ENCODE results near the gene PLAGL2. TPM values are rescaled to one million over a fixed set of nuclear protein-coding genes. Genes with fewer than 3 reads are reported as not detected.

The PLAGL2 gene
- total RNA-seq, 2 experiments from 2014 or later, result 9.8 to 40.3 TPM

DNA sequence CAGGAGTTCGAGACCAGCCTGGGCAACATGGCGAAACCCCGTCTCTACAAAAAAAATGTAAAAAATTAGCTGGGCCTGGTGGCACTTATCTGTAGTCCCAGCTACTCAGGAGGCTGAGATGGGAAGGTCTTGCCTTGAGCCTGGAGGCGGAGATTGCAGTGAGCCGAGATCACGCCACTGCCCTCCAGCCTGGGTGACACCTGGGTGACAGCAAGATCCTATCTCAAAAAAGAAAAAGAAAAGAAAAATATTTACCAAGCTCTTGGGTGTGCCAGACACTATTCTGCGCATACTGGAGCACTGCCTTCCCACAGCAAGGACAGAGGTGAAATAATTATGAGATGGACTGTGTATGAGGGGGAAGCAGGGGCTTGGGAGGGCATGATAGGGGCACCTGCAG lies 19.8 kb upstream of the PLAGL2 start:
- H4K20me1 ChIP-seq (ENCODE audit: insufficient read depth, low read length), result no peaks in the 10 kb centered on the region
- H3K9me2 ChIP-seq (ENCODE audit: insufficient read depth, low read length), result no peaks in the 10 kb centered on the region
- H3K36me3 ChIP-seq (ENCODE audit: insufficient read depth, low read length), result peaks cover 93% of the 10 kb centered on the region
- H3K79me2 ChIP-seq (ENCODE audit: insufficient read depth, low read depth, low read length), result no peaks in the 10 kb centered on the region
- H3K4me3 ChIP-seq (ENCODE audit: low read depth, low read length, poor library complexity, severe bottlenecking), result no peak overlapping the region
- no peaks in the 10 kb centered on the region for H3K9me3 ChIP-seq (ENCODE audit: low read length)
- BruUV-seq (replicated peaks), result no TSS peak
- no peak for DNase-seq (ENCODE audit: low spot score)
- ChIA-PET CTCF (ENCODE audit: unreplicated experiment) (no interaction called here), POLR2A (interaction anchor here (0.8 kb wide), 1 partner anchor 60 kb away, joined by 3 read pairs; no protein-coding TSS in a partner anchor)
- H2AFZ ChIP-seq (ENCODE audit: low read length), result no peak overlapping the region
- H3K4me1 ChIP-seq (ENCODE audit: insufficient read depth, low read length, poor library complexity, severe bottlenecking), result peaks cover 4% of the 10 kb centered on the region
- TF ChIP-seq EZH2phosphoT487 (IDR thresholded peaks at IDR 0.05; ENCODE audit: borderline replicate concordance, low read depth, low read length), result no peak
- TF ChIP-seq, protein P1, sequence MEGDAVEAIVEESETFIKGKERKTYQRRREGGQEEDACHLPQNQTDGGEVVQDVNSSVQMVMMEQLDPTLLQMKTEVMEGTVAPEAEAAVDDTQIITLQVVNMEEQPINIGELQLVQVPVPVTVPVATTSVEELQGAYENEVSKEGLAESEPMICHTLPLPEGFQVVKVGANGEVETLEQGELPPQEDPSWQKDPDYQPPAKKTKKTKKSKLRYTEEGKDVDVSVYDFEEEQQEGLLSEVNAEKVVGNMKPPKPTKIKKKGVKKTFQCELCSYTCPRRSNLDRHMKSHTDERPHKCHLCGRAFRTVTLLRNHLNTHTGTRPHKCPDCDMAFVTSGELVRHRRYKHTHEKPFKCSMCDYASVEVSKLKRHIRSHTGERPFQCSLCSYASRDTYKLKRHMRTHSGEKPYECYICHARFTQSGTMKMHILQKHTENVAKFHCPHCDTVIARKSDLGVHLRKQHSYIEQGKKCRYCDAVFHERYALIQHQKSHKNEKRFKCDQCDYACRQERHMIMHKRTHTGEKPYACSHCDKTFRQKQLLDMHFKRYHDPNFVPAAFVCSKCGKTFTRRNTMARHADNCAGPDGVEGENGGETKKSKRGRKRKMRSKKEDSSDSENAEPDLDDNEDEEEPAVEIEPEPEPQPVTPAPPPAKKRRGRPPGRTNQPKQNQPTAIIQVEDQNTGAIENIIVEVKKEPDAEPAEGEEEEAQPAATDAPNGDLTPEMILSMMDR (conservative IDR thresholded peaks at IDR 0.05; ENCODE audit: low read length), result no peak
- intact Hi-C loops (cut with micrococcal nuclease; ENCODE audit: unreplicated experiment), result no loop called here
- H3K4me2 ChIP-seq (ENCODE audit: low read length), result no peak overlapping the region
- no peak overlapping the region for H3K27ac ChIP-seq (ENCODE audit: low read depth, low read length, poor library complexity, severe bottlenecking)

DNA sequence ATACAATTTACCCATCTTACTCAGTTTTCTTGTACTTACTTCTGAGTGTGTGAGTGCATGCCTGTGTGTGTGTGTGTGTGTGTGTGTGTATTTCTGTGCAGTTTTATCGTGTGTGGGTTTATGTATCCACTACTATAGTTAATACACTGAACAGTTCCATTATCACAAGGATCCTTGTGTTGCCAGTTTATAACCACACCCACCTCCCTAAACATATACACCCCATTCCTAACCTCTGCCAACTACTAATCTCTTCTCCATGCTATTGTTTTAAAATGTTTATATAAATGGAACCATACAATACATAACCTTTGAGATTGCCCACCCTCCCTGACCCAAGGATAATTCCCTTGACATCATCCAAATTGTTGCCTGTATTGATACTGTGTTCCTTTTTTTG lies 18.8 kb upstream of the PLAGL2 start:
- H3K79me2 ChIP-seq (ENCODE audit: insufficient read depth, low read depth, low read length), result no peaks in the 10 kb centered on the region
- BruUV-seq (replicated peaks), result no TSS peak
- no peaks in the 10 kb centered on the region for H3K9me3 ChIP-seq (ENCODE audit: low read length)
- ChIA-PET POLR2A (no interaction called here), CTCF (ENCODE audit: unreplicated experiment) (no interaction called here)
- H2AFZ ChIP-seq (ENCODE audit: low read length), result no peak overlapping the region
- peaks cover 93% of the 10 kb centered on the region for H3K36me3 ChIP-seq (ENCODE audit: insufficient read depth, low read length)
- H3K4me1 ChIP-seq (ENCODE audit: insufficient read depth, low read length, poor library complexity, severe bottlenecking), result no peaks in the 10 kb centered on the region
- H4K20me1 ChIP-seq (ENCODE audit: insufficient read depth, low read length), result no peaks in the 10 kb centered on the region
- H3K27ac ChIP-seq (ENCODE audit: low read depth, low read length, poor library complexity, severe bottlenecking), result no peak overlapping the region
- DNase-seq (ENCODE audit: low spot score), result no peak
- no peak overlapping the region for H3K4me3 ChIP-seq (ENCODE audit: low read depth, low read length, poor library complexity, severe bottlenecking)
- intact Hi-C loops (cut with micrococcal nuclease; ENCODE audit: unreplicated experiment), result no loop called here
- no peaks in the 10 kb centered on the region for H3K9me2 ChIP-seq (ENCODE audit: insufficient read depth, low read length)
- TF ChIP-seq, protein P1 (conservative IDR thresholded peaks at IDR 0.05; ENCODE audit: low read length), result no peak
- TF ChIP-seq EZH2phosphoT487 (IDR thresholded peaks at IDR 0.05; ENCODE audit: borderline replicate concordance, low read depth, low read length), result no peak
- no peak overlapping the region for H3K4me2 ChIP-seq (ENCODE audit: low read length)

DNA sequence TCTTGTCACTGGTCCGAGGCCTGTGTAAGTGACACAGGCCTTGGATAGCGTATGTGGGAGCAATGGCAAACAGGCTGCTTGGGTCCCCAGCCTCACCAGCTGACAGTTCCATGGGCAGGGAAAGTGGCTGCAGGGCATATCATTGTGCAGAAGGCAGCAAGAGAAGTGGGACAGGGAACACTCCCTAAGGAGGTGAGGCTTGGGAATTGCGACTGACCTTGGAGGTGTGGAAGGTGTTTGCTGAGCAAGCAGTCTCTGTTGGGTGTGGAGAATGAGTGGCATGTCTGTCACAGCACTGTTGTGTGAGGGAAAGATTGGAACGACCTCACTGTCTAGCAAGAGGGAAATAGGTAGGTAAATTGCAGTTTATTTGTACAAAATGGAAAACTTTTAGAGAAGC lies 16.9 kb upstream of the PLAGL2 start:
- CTCF ChIA-PET (ENCODE audit: unreplicated experiment), result no interaction called here
- intact Hi-C loops (cut with micrococcal nuclease; ENCODE audit: unreplicated experiment), result no loop called here
- POLR2A ChIA-PET, result interaction anchor here (0.6 kb wide), 6 partner anchors 10 to 357 kb away, joined by 3 to 6 read pairs (median 3); no protein-coding TSS in a partner anchor

More for the DNA sequence above, 16.9 kb upstream of the PLAGL2 start:
- no peaks in the 10 kb centered on the region for H3K79me2 ChIP-seq (ENCODE audit: insufficient read depth, low read depth, low read length)
- peaks cover 96% of the 10 kb centered on the region for H3K36me3 ChIP-seq (ENCODE audit: insufficient read depth, low read length)
- no peak overlapping the region for H3K4me3 ChIP-seq (ENCODE audit: low read depth, low read length, poor library complexity, severe bottlenecking)
- BruUV-seq (replicated peaks), result no TSS peak
- H3K4me2 ChIP-seq (ENCODE audit: low read length), result no peak overlapping the region
- H2AFZ ChIP-seq (ENCODE audit: low read length), result no peak overlapping the region
- H4K20me1 ChIP-seq (ENCODE audit: insufficient read depth, low read length), result no peaks in the 10 kb centered on the region
- no peak for DNase-seq (ENCODE audit: low spot score)
- H3K9me3 ChIP-seq (ENCODE audit: low read length), result no peaks in the 10 kb centered on the region
- H3K27ac ChIP-seq (ENCODE audit: low read depth, low read length, poor library complexity, severe bottlenecking), result no peak overlapping the region
- H3K4me1 ChIP-seq (ENCODE audit: insufficient read depth, low read length, poor library complexity, severe bottlenecking), result no peaks in the 10 kb centered on the region
- no peaks in the 10 kb centered on the region for H3K9me2 ChIP-seq (ENCODE audit: insufficient read depth, low read length)
- TF ChIP-seq, protein P1 (conservative IDR thresholded peaks at IDR 0.05; ENCODE audit: low read length), result no peak
- no peak for TF ChIP-seq EZH2phosphoT487 (IDR thresholded peaks at IDR 0.05; ENCODE audit: borderline replicate concordance, low read depth, low read length)
